Chondrocyte (in vitro differentiated cells): Measurements from ENCODE around the gene UVRAG. TPM values are rescaled to one million over a fixed set of nuclear protein-coding genes. Genes with fewer than 3 reads are reported as not detected.
"Not testable (repeated sequence)": the region's sequence is repeated elsewhere in the genome, so short reads cannot be mapped to it uniquely, and the experiment has no call there.

Source experiments
- DNase-seq: peaks from one replicate; pipeline ENCODE4 v3.0.0; 2021; ENCODE audit warnings: mixed read lengths, low spot score
- H3K27ac Mint-ChIP-seq: one replicate; pipeline ENCODE4 v1.8.0; 2021; ENCODE audit warnings: mild to moderate bottlenecking, moderate library complexity, mixed read lengths; ENCODE audit not compliant: unreplicated experiment
- H3K27me3 Mint-ChIP-seq: 2 replicates; pipeline ENCODE4 v1.8.0; 2021; ENCODE audit warnings: low read depth, mixed read lengths
- H3K36me3 Mint-ChIP-seq: 2 replicates; pipeline ENCODE4 v1.8.0; 2021; ENCODE audit warnings: low read depth, mixed read lengths
- H3K4me1 Mint-ChIP-seq: 2 replicates; pipeline ENCODE4 v1.8.0; 2021; ENCODE audit warnings: low read depth, mild to moderate bottlenecking, mixed read lengths
- H3K4me3 Mint-ChIP-seq: one replicate; pipeline ENCODE4 v1.8.0; 2021; ENCODE audit warnings: mild to moderate bottlenecking, moderate library complexity, mixed read lengths; ENCODE audit not compliant: unreplicated experiment
- H3K9me3 Mint-ChIP-seq: 2 replicates; pipeline ENCODE4 v1.8.0; 2021; ENCODE audit warnings: low read depth, mixed read lengths
- CTCF ChIP-seq: fragments of 200-600 bp; sonication (generic); IDR thresholded peaks from 2 replicates; pipeline ENCODE4 v1.5.0; 2021; ENCODE audit warnings: antibody characterized with exemption, mild to moderate bottlenecking, moderate library complexity
- total RNA-seq: library from RNA; stranded (reverse); gene quantifications from 3 replicates; pipeline ENCODE4 v1.2.1, GENCODE V29; 2021

UVRAG gene
- total RNA-seq, 1 donor from 2014 or later = 16.9 TPM

DNA sequence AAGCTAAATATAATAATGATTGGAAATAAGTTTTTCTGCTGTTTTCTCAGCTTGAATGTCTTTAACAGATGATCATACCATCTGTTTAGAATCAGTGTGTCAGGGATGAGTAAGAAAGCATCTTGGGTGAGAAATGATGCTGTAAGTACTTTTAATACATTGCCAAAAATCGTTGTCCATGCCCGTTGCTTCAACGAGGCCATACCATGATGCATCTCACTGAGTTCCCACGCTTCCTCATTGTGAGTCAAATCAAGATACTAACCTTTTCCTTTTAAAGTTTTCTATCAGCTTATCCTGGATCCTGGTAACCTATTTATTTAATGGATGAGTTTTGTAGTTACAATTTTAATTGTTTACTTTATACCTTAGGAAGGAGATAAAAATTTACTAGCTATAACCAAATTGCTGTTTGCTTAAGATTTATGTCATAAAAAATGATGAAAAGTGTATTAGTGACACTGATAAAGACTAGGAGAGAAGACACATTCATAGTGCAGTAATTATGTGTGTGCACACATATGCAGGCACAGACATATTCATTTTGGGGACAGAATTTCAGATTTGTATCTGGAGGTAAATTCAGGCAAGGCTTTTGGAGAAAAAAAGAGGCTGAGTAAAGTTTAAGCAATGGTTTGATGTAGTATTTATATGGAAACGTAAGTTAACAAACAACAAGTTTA is 154.8 kb downstream of the UVRAG start:
- no peak overlapping the region for H3K4me3 Mint-ChIP-seq
- peaks cover 10% of the 10 kb centered on the region for H3K36me3 Mint-ChIP-seq
- TF ChIP-seq CTCF = no peak
- peaks cover 40% of the 10 kb centered on the region for H3K4me1 Mint-ChIP-seq
- H3K27me3 Mint-ChIP-seq = no peaks in the 10 kb centered on the region
- H3K9me3 Mint-ChIP-seq = peaks cover 17% of the 10 kb centered on the region
- no peak overlapping the region for H3K27ac Mint-ChIP-seq
- DNase-seq = no peak

- H3K27ac Mint-ChIP-seq, DNase-seq, H3K4me3 Mint-ChIP-seq, H3K27me3 Mint-ChIP-seq: not testable (repeated sequence)
- Mint-ChIP-seq H3K36me3 (peaks cover 13% of the 10 kb centered on the region), H3K4me1 (peaks cover 13% of the 10 kb centered on the region), H3K9me3 (peaks cover 21% of the 10 kb centered on the region)
Observed at GRCh38 chr11:75973710-75974109, 158.7 kb downstream of the UVRAG start.

DNA sequence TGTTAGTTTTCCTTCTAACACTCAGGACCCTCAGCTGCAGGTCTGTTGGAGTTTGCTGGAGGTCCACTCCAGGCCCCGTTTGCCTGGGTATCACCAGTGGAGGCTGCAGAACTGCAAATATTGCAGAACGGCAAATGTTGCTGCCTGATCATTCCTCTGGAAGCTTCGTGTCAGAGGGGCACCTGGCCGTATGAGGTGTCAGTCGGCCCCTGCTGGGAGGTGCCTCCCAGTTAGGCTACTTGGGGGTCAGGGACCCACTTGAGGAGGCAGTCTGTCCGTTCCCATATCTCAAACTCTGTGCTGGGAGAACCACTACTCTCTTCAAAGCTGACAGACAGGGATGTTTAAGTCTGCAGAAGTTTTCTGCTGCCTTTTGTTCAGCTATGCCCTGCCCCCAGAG is 164.1 kb downstream of the UVRAG start:
- not testable (repeated sequence) for DNase-seq, H3K4me3 Mint-ChIP-seq, H3K27me3 Mint-ChIP-seq, H3K27ac Mint-ChIP-seq, H3K36me3 Mint-ChIP-seq, H3K9me3 Mint-ChIP-seq
- peaks cover 19% of the 10 kb centered on the region for H3K4me1 Mint-ChIP-seq

GRCh38 chr11:75979479-75980027 is 164.5 kb downstream of the UVRAG start:
- H3K27ac Mint-ChIP-seq, DNase-seq, H3K27me3 Mint-ChIP-seq, H3K9me3 Mint-ChIP-seq: not testable (repeated sequence)
- peaks cover 11% of the 10 kb centered on the region for H3K36me3 Mint-ChIP-seq
- H3K4me1 Mint-ChIP-seq = peaks cover 19% of the 10 kb centered on the region
- peak overlapping the region; percentile 62 for H3K4me3 Mint-ChIP-seq

DNA sequence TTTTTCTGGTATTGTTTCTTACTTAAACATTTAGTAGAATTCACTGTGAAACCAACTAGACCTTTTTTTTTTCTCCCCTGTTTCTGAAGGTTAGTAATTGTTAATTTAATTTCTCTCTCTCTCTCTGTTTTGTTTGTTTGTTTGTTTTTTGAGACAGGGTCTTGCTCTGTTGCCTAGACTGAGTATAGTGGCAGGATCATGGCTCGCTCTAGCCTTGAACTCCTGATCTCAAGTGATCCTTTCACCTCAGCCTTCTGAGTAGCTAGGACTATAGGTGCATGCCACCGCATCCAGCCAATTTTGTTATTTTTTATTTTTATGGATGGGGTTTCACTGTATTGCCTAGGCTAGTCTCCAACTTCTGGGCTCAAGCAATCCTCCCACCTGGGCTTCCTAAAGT is 165.0 kb downstream of the UVRAG start:
- no peaks in the 10 kb centered on the region for H3K27me3 Mint-ChIP-seq
- H3K27ac Mint-ChIP-seq = peak overlapping the region; percentile 71
- H3K9me3 Mint-ChIP-seq = peaks cover 6% of the 10 kb centered on the region
- H3K4me1 Mint-ChIP-seq = peaks cover 19% of the 10 kb centered on the region
- DNase-seq = no peak
- no peak for TF ChIP-seq CTCF
- peak overlapping the region; percentile 62 for H3K4me3 Mint-ChIP-seq
- peaks cover 14% of the 10 kb centered on the region for H3K36me3 Mint-ChIP-seq

- H3K27me3 Mint-ChIP-seq = no peaks in the 10 kb centered on the region
- H3K27ac Mint-ChIP-seq = peak overlapping the region; percentile 14
- H3K4me3 Mint-ChIP-seq = no peak overlapping the region
- peaks cover 19% of the 10 kb centered on the region for H3K4me1 Mint-ChIP-seq
- peaks cover 12% of the 10 kb centered on the region for H3K36me3 Mint-ChIP-seq
- peaks cover 6% of the 10 kb centered on the region for H3K9me3 Mint-ChIP-seq
- DNase-seq = no peak
- TF ChIP-seq CTCF = no peak
Observed at GRCh38 chr11:75981546-75981945, 166.5 kb downstream of the UVRAG start.

DNA sequence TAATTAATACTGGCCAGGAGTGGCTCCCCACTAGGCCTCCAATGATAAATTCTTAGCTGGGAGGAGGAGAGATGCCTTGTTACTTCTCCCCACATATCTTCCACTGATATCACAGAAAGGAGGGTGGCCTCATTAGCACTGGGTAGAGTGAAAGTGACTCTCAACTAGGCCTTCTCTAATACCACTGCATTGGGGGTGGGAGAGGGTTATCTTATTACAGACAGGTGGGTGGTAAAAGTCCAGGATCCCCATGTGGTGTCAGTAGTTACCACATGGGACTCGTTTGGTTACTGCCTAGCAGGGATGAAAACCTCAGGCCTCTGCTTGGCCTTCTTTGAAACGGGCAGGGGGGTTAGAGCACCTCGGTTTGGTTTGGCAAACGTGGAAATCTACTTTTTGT is 167.3 kb downstream of the UVRAG start:
- Mint-ChIP-seq H3K9me3 (peaks cover 6% of the 10 kb centered on the region), H3K4me1 (peaks cover 25% of the 10 kb centered on the region), H3K27me3 (no peaks in the 10 kb centered on the region), H3K36me3 (peaks cover 11% of the 10 kb centered on the region), H3K4me3 (no peak overlapping the region), H3K27ac (no peak overlapping the region)
- DNase-seq = no peak
- TF ChIP-seq CTCF = no peak
